ENCODE measurements around the gene IL12RB1.

Gene IL12RB1

GRCh38 chr19:18086590-18087138 is at the start of gene IL12RB1:
Gene IL12RB1 (minus strand): TSS chr19:18086934. CDS start chr19:18086823, 111 bp downstream.
- DNase-seq (ENCODE audit: low read depth in 2 of 2): peak; percentile 38 to 45

DNA sequence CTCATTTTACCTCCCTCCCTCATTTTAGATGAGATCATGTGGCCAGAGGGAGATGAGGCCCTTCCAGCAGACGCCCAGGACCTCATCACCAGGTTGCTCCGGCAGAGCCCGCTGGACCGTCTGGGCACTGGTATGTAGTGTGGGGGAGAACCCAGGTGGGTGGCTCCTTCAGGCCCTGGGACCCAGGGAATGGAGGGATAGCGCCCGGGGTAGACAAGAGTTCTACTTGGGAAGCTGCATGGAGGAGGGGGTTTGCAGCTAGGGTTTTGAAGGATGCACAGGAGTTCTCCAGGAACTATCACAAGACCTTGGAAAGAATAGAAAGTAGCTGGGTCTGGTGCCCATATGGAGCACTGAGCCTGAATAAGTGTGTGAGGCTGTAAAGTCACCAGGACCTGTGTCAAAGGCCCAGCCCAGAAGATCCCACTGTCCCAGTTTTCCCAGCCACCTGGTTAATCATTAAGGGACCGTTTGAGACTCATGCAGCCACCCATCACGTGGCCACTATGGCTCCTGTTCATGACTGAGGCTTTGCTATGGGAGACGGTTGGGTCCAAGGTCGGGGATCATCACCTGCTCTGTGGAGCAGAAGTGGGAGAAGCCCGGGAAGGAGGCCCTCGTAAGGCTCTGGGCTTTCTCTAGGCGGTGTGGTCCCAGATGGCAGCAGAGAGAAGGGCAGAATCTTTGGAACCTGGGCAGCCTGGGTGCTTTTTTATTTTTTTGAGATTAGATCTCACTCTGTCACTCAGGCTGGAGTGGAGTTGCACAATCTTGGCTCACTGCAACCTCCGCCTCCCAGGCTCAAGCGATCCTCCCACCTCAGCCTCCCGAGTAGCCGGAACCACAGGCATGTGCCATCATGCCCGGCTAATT is 49.2 kb upstream of the IL12RB1 start:
- no peak for DNase-seq (ENCODE audit: low read depth in 2 of 2)

GRCh38 chr19:18131841-18132596 is 45.3 kb upstream of the IL12RB1 start:
- DNase-seq (ENCODE audit: low read depth in 2 of 2): no peak

- DNase-seq (ENCODE audit: low read depth in 2 of 2): no peak
Observed at GRCh38 chr19:18130523-18131242, 43.9 kb upstream of the IL12RB1 start.

- DNase-seq (ENCODE audit: low read depth in 2 of 2): no peak
Observed at GRCh38 chr19:18128805-18129204, 42.1 kb upstream of the IL12RB1 start.

- no peak for DNase-seq (ENCODE audit: low read depth in 2 of 2)
Observed at GRCh38 chr19:18128044-18128443, 41.3 kb upstream of the IL12RB1 start.

DNA sequence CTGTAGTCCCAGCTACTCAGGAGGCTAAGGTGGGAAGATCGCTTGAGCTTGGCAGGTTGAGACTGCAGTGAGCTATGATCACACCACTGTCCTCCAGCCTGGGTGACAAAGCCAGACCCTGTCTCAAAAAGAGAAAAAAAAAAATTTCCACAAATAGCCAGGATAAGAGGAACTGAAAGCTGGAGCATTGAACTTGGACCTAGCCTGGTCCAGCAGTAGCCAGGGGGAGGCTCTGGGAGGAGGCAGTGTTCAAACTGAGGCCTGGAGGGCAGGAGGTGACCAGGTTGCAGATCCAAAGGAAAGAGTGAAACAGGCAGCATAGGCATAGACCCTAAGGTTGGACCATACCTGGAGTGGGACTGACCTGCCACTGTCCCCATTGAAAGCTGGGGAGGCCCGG is 39.4 kb upstream of the IL12RB1 start:
- DNase-seq (ENCODE audit: low read depth in 2 of 2): no peak

DNA sequence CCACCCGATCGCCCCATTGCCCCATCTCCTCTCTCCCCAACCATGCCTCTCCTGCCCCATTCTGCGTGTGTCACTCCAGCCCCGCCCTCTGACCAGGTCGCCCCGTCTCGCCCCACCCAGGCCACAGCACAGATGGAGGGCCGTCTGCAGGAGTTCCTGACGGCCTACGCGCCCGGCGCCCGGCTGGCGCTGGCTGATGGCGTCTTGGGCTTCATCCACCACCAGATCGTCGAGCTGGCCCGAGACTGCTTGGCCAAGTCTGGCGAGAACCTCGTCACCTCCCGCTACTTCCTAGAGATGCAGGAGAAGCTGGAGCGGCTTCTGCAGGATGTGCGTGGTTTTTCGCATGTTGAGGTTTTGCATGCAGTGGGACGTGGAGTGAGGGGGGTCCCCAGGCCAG is 37.1 kb upstream of the IL12RB1 start:
- no peak for DNase-seq (ENCODE audit: low read depth in 2 of 2)

DNA sequence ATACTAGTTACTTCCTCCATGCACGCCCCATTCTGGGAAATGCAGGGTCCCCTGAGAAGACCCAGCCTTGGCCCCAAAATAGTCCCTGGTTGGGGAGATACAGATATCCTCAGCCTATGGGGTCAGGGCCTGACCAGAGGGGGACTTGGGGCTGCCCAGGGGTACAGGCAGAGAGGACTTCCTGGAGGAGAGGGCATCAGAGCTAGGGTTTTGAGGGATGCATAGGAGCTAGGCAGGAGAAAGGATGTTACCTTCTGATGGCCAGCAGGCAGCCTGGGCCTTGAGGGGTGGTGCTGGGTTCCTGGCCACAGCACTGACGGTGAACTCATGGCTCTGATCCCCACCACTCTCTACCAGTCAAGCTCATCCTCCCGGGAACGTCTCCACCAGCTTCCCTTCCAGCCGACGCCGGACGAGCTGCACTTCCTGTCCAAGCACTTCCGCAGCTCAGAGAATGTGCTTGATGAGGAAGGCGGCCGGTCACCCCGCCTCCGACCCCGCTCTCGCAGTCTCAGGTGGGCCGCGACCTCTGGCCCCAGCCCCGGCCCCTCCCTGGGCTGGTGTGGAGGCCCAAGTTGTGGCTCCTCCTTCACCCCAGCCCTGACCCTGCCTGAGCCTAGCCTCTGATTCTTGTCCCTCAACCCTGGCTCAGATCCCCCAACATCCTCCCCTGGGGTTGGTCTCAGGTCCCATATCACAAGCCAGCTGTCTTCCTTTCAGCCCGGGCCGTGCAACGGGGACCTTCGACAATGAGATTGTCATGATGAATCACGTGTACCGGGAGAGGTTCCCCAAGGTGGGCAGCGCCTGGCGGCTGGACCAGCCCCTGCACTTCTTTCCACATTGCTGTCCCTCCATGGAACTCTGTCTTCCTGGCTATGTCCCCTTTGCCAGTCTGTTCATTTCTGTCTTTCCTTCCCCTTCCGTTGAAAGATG is 36.4 kb upstream of the IL12RB1 start:
- no peak for DNase-seq (ENCODE audit: low read depth in 2 of 2)

DNA sequence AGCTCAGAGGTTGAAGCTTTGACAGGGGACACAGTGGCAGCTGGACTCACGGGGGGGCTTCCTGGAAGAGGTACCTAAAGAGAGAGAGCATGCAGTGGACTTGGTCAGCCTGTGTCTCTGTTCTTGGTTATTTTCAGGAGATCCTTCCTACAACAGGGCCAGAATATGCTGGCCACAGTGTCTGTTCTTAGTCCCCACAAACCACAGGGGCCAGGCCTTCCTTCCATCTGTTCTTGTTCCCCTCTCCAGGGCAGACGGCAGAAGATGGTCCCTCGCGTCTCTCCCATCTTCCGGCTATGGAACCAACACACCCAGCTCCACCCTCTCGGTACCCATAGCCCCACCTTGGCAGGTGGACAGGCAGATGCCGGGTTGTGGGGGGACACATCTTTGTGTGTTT is 35.7 kb upstream of the IL12RB1 start:
- no peak for DNase-seq (ENCODE audit: low read depth in 2 of 2)

DNA sequence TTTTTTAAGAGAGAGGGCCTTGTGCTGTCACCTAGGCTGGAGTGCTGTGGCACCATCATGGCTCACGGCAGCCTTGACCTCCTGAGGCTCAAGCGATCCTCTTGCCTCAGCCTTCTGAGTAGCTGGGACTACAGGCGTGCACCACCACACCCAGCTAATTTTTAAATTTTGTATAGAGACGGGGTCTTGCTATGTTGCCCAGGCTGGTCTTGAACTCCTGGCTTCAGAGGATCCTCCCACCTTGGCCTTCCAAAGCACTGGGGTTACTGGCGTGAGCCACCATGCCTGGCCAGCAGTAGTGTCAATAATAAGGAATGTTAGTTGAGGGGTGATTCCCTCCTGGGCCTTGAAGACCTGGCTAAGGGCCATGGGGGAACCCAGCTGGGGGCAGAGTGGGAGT is 34.4 kb upstream of the IL12RB1 start:
- no peak for DNase-seq (ENCODE audit: low read depth in 2 of 2)

- no peak for DNase-seq (ENCODE audit: low read depth in 2 of 2)
Observed at GRCh38 chr19:18120127-18120526, 33.4 kb upstream of the IL12RB1 start.

DNA sequence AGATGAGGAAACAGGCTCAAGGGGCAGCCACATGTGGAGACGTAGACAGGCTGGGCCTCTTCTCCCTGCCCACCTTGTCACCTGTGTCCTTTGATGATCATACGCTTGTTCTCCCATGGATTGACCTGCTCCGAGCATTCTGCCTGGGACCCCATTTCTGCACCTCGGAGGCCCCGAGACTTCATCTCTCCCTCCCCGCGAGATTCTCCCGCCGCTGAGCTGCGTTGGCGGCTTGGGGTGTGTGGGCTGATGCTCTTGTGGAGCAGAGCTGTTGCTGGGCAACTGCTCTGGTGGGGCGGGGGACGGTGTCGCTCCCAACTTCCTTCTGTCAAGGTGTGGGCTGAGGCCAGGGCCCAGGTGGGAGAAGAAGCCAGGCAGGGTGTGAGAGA is 33.0 kb upstream of the IL12RB1 start:
- DNase-seq (ENCODE audit: low read depth in 2 of 2): peak; percentile 51 to 65

- no peak for DNase-seq (ENCODE audit: low read depth in 2 of 2)
Observed at GRCh38 chr19:18119013-18119716, 32.4 kb upstream of the IL12RB1 start.

- DNase-seq (ENCODE audit: low read depth in 2 of 2): no peak
Observed at GRCh38 chr19:18118420-18119012, 31.8 kb upstream of the IL12RB1 start.

DNA sequence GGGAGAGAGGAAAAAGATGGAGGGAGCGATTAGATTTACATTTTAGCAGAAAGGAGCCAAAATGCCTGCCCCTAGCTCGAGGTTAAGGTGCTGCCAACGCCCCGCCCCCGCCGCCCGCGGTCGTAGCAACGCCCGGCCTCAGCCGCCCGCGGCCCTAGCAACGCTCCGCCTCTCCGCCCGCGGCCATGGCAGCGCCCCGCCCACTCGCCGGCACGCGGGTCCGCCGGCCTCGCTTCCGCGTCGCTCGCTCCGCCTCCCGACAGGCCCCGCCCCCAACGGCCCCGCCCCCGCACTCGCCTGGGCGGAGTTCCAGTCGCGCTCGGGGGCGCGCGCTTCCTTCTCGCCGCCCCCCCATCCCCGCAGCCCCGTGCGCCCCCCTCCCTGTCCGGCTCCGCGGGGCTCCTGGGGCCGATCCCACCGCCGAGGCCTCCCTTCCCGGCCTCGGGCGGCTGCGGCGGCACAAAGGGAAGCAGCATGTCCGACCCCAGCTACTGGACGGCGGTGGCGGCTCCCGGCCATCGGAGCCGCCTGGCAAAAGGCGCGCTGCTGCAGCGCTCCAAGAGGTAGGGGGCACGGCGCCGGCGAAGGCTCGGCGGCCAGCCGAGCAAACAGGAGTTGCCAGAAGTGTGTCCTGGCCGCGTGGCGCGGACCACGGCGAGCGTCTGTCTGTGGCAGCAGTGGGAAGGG is 31.1 kb upstream of the IL12RB1 start:
- DNase-seq (ENCODE audit: low read depth in 2 of 2): peak; percentile 87 to 95

GRCh38 chr19:18117364-18117691 is 30.6 kb upstream of the IL12RB1 start:
- DNase-seq (ENCODE audit: low read depth in 2 of 2): no peak

GRCh38 chr19:18114483-18114882 is 27.7 kb upstream of the IL12RB1 start:
- no peak for DNase-seq (ENCODE audit: low read depth in 2 of 2)

- DNase-seq (ENCODE audit: low read depth in 2 of 2): no peak
Observed at GRCh38 chr19:18113827-18114226, 27.1 kb upstream of the IL12RB1 start.
